HG02759 (cell line): ENCODE measurements around the gene QSOX1.

Experiments
- ATAC-seq: cut with Tn5 transposase; IDR thresholded peaks from one replicate; pipeline ENCODE4 v1.9.1; 2021; ENCODE audit warnings: mild to moderate bottlenecking, moderate library complexity; ENCODE audit not compliant: unreplicated experiment

QSOX1 gene

DNA sequence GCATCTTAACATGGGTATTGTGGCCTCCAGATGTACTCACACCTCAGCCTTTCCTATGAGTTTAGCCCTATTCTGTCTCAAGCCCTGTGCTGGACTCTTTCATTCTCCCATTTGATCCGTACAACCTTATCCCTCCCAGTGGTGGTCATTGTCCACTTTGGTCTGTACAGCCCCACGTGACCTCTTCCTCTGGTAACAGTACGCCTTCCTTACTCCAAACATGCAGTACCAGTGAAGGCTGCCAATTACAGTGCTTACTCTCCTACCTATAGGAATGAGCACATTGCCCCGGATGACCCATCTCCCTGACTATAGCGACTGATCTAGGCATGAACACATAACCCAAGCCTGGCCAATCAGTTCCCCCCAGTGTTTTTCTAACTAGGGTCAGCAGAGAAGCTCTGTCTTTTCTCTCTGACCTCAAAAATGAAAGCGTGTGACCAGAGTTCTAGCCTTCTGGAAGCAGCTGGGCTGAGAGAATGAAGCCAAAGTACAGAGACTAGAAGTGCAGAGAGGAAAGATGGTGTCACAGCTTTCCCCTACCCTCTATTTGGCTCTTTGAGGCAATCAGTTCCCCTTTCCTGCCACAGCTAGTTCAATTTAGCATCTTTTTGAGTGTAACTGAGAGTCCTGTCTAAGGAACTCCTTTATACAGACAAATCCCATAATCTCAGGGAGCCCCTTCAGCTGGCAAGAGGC is 9.9 kb upstream of the QSOX1 start:
- no peak for ATAC-seq

GRCh38 chr1:180145446-180145845 is 9.2 kb upstream of the QSOX1 start:
- ATAC-seq: no peak

- no peak for ATAC-seq
These were observed 3.7 kb upstream of the QSOX1 start for GRCh38 chr1:180150982-180151381.

DNA sequence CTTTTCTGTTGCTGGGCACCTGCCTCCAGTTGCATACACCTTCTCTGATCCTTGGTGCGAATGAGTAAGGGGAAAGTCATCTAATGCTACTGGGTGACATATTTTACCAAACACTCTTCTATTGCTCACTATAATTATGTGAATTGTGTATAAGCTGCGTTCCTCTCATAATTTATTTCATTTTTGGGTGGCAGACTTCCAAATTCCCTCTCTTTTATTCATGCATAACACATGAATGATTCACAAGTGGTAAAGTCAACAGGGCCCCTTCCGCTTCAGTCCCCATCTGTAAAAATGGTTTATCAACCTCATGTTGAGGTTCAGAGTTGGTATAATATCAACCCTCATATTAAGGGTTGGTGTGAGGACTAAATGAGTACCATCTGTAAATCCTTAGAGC is 3.2 kb upstream of the QSOX1 start:
- no peak for ATAC-seq

DNA sequence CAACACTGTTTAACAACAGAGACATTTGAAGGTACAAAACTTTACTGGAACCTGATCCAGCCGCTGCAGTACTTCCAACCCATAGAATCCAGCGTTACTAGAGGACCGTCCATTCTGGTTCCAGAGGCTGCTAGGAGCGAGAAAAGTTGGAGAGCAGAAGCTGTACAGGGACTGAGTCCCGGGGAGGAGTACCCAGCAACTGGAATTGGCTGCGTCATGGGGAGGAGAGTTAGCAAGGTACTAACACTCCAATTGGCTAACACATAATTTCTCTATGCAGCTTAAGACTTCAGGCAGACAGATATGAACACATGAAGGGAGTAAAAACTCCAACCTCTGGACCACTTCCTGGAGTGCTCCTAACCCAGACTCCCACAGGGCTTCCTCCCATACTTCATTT is 2.1 kb upstream of the QSOX1 start:
- ATAC-seq: no peak

DNA sequence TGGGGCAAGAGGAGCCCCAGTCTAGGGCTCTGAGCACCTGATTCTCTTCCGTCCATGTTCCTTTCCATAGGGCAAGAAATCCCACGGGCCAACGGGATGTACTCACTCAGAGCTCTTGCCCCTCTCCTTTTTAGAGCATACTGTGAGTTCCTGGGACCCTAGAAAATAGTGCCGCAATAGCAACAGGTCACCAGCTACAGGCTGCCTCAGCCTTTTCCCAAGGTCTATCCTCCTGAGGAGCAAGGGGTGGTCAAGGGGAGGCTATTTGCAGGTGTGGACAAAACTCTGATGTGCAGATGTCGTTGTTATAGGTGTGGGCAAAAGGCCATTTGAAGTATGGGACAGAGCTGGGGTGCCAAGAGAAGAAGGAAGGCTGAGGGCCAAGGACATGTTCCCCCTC is 1.6 kb upstream of the QSOX1 start:
- no peak for ATAC-seq

DNA sequence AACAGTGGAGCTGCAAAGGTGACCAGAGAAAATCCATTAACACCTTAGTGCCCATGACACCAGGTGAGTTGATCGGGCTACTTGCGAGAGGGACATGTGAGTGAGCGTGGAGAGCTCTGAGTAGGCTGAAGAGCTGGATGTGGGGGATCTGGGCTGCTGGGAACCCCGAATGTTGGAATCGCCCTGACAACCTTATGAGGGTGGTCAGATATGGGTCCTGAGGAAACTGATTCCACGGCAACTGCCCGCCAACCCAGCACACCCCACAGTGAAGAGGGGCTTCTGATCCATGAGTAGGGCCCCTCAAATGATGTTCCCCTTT is 705 bp upstream of the QSOX1 start:
- ATAC-seq: peak; percentile 2

DNA sequence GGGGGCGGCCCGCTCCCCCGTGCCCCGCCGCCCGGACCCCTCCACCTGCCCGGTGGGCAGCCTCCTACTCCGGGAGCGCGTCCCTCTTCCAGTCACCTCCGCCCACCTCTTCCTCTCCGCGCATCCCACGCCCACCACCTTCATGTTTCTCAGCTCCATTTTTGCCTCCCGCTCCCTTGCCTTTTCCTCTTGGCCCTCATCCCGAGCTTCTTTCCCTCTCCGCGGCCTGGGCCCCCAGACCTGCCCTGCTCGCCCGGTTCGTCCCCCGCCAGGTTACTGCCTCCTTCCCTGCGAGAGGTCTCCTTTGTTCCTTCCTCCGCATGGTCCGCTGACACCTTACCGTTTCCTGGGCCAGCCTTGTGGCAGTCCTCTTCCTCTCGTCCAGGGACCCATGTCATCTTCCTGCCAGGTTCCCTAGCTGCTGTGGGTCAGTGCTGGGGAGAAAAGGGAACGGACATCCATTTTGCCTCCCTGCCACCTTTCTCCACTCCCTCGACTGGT is 563 bp downstream of the QSOX1 start:
- ATAC-seq: no peak

- ATAC-seq: no peak
These were observed 1.5 kb downstream of the QSOX1 start for GRCh38 chr1:180156201-180156600.

- no peak for ATAC-seq
These were observed 2.0 kb downstream of the QSOX1 start for GRCh38 chr1:180156631-180157091.

- ATAC-seq: no peak
These were observed 2.4 kb downstream of the QSOX1 start for GRCh38 chr1:180157108-180157507.

- ATAC-seq: no peak
These were observed 2.9 kb downstream of the QSOX1 start for GRCh38 chr1:180157576-180158057.

DNA sequence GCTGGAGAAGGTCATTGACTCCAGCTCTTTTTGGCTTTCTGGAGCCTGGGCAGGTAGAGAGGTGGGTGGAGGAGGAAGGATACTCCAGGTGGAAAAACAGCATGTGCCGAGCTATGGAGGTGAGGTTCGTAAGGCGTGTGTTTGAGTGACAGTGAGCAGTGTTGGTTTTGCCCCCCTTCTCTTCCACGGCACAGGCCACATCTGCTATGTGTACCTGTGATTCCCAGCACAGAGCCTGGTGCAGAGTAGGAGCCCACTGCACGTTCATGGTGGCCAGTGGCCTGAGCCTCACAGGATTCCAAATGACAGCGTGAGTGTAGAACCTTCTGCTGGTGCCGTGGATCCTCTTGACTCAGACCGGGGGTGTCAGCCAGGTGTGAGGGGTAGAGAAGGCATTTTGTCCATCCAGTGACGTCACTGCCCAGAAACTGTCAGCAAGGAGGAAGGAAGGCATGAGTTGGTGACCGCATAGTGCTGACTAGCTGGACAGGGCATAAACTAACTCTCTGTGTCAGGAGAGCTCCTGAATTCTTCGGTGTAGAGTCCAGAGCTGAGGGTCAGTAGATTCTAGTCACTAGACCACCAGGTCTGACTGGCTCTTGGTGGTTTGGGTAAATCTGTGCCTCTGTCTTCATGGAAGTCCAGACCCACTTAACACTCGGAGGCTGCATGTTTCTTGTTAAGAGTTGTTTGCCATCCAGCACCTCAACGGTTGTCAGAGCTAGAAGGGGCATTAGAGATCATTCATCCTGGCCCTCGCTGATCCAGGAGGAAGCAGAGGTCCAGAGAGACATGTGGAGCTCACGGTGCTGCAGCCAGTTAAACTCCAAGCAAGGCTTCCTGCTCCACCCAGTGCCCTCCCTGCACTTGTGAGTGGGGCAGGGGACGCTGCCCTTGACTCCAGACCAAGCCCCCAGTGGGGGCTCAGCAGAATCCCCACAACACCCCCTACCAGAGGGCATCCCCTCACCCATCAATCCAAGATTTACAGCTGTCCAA is 3.8 kb downstream of the QSOX1 start:
- no peak for ATAC-seq

DNA sequence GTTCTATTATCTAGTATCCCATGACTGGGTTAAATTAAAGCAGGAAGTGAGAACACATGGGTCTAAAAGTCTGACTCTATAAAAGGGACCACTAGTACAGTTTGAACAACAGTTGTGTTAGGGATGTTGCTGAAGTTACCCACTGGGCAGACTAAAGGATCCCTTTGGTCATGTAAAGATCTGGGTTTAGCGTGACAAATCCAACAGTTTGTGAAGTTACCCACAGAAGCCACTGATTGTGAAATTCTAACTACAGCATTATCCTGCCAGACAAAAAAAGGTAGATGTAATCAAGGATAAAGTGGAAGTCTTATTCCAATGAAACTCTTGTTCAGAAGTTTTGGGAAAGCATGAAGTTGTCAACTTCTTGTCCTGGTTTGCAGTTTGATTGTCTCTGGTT is 5.7 kb downstream of the QSOX1 start:
- no peak for ATAC-seq

- ATAC-seq: no peak
These were observed 8.4 kb downstream of the QSOX1 start for GRCh38 chr1:180163041-180163440.

DNA sequence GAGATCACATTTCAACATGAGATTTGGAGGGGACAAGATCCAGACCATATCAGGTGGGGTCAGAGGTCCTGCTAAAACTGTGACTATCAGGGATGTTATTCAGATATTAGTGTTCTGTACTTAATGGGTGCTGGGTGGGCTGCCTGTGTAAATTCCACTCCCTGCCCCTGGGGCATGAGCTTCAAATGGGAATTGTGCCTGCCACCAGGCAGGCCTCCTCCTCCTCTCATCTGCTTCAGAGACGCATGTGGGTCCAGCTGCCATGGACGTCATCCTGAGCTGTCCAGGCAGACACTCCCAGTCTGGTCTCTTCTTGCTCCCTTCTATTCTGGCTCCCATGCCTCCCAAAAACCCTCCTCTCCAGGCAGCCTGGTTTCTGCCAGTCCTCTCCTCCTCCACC is 10.4 kb downstream of the QSOX1 start:
- no peak for ATAC-seq

- no peak for ATAC-seq
These were observed 11.1 kb downstream of the QSOX1 start for GRCh38 chr1:180165509-180166435.

GRCh38 chr1:180166436-180166800 is 11.7 kb downstream of the QSOX1 start:
- ATAC-seq: no peak

- no peak for ATAC-seq
These were observed 12.5 kb downstream of the QSOX1 start for GRCh38 chr1:180167021-180167701.
